HEK293T (cell line): ENCODE results near the gene LRPPRC.

Experiments
- CTCF ChIA-PET: fragments of 350-600 bp; formaldehyde crosslinking; extraction: SDS; loops from one replicate; lab custom pipeline; 2021; ENCODE audit warnings: antibody characterized with exemption, inconsistent platforms; lab: Yijun Ruan, JAX
- POLR2A ChIA-PET: fragments of 350-600 bp; formaldehyde crosslinking; extraction: SDS; loops from one replicate; lab custom pipeline; 2020; ENCODE audit warnings: antibody characterized with exemption, inconsistent platforms; lab: Yijun Ruan, JAX
- DNase-seq: peaks from one replicate; pipeline ENCODE4 v3.0.0; 2012; ENCODE audit warnings: mixed read lengths; ENCODE audit errors: extremely low spot score
- ARNT ChIP-seq: fragments of 450-650 bp; IDR thresholded peaks from 2 replicates; pipeline ENCODE4 v1.6.1; 2017; ENCODE audit warnings: mild to moderate bottlenecking
- BHLHE40 ChIP-seq: fragments of 450-650 bp; IDR thresholded peaks from 2 replicates; pipeline ENCODE4 v1.6.1; 2016; ENCODE audit warnings: mild to moderate bottlenecking, moderate library complexity, borderline replicate concordance
- CTBP1 ChIP-seq: fragments of 450-650 bp; IDR thresholded peaks from 2 replicates; pipeline ENCODE4 v1.6.1; 2016; ENCODE audit warnings: borderline replicate concordance
- ELF4 ChIP-seq: fragments of 450-650 bp; IDR thresholded peaks from 2 replicates; pipeline ENCODE4 v1.6.1; 2017; ENCODE audit warnings: antibody characterized with exemption
- FOXA1 ChIP-seq: fragments of 450-650 bp; IDR thresholded peaks from 2 replicates; pipeline ENCODE4 v1.6.1; 2016; ENCODE audit warnings: mild to moderate bottlenecking
- FOXK2 ChIP-seq: fragments of 450-650 bp; IDR thresholded peaks from 2 replicates; pipeline ENCODE4 v1.6.1; 2016; ENCODE audit warnings: mild to moderate bottlenecking
- FOXM1 ChIP-seq: fragments of 450-650 bp; IDR thresholded peaks from 2 replicates; pipeline ENCODE4 v1.6.1; 2017; ENCODE audit warnings: mild to moderate bottlenecking, borderline replicate concordance
- HDGF ChIP-seq: fragments of 450-650 bp; IDR thresholded peaks from 2 replicates; pipeline ENCODE4 v1.6.1; 2017; ENCODE audit warnings: antibody characterized with exemption, borderline replicate concordance
- L3MBTL2 ChIP-seq: fragments of 450-650 bp; conservative IDR thresholded peaks from 2 replicates; pipeline ENCODE4 v1.6.1; 2016; ENCODE audit warnings: mild to moderate bottlenecking
- LEF1 ChIP-seq: fragments of 450-650 bp; IDR thresholded peaks from 2 replicates; pipeline ENCODE4 v1.6.1; 2017; ENCODE audit warnings: mild to moderate bottlenecking, borderline replicate concordance
- NFRKB ChIP-seq: fragments of 450-650 bp; IDR thresholded peaks from 2 replicates; pipeline ENCODE4 v1.6.1; 2016; ENCODE audit warnings: mild to moderate bottlenecking, moderate library complexity
- PKNOX1 ChIP-seq: fragments of 450-650 bp; IDR thresholded peaks from 2 replicates; pipeline ENCODE4 v1.6.1; 2016
- SP1 ChIP-seq: fragments of 450-650 bp; IDR thresholded peaks from 2 replicates; pipeline ENCODE4 v1.6.1; 2017
- SUZ12 ChIP-seq: fragments of 450-650 bp; IDR thresholded peaks from 2 replicates; pipeline ENCODE4 v1.6.1; 2016; ENCODE audit warnings: mild to moderate bottlenecking
- TARDBP ChIP-seq: fragments of 450-650 bp; IDR thresholded peaks from 2 replicates; pipeline ENCODE4 v1.6.1; 2016
- ZNF384 ChIP-seq: fragments of 450-650 bp; IDR thresholded peaks from 2 replicates; pipeline ENCODE4 v1.6.1; 2016

Gene LRPPRC

GRCh38 chr2:43874776-43875451 lies 120.9 kb downstream of the LRPPRC start:
- no peak for DNase-seq
- no peak for TF ChIP-seq SP1
- TF ChIP-seq LEF1: no peak
- no peak for TF ChIP-seq CTBP1
- TF ChIP-seq ZNF384: no peak
- TF ChIP-seq SUZ12: no peak
- no peak for TF ChIP-seq FOXA1
- no peak for TF ChIP-seq ELF4
- TF ChIP-seq L3MBTL2: no peak
- no peak for TF ChIP-seq BHLHE40
- no peak for TF ChIP-seq NFRKB
- no peak for TF ChIP-seq FOXK2
- no peak for TF ChIP-seq HDGF
- TF ChIP-seq TARDBP: no peak
- TF ChIP-seq PKNOX1: no peak
- TF ChIP-seq ARNT: no peak
- no peak for TF ChIP-seq FOXM1
- CTCF ChIA-PET: no interaction called here
- POLR2A ChIA-PET: no interaction called here

- CTCF ChIA-PET: no interaction called here
- POLR2A ChIA-PET: no interaction called here
- TF ChIP-seq BHLHE40 (no peak), FOXA1 (no peak), CTBP1 (no peak), FOXK2 (no peak), TARDBP (no peak), SUZ12 (no peak), FOXM1 (no peak), PKNOX1 (no peak), L3MBTL2 (no peak), ZNF384 (no peak), SP1 (no peak), HDGF (no peak)
- DNase-seq: no peak
These were observed 123.6 kb downstream of the LRPPRC start for GRCh38 chr2:43872151-43872550.

- ChIA-PET POLR2A (no interaction called here), CTCF (no interaction called here)
- TF ChIP-seq FOXM1 (no peak), FOXK2 (no peak), CTBP1 (no peak), ELF4 (no peak), NFRKB (no peak), SUZ12 (no peak), ZNF384 (no peak), ARNT (no peak), LEF1 (no peak), BHLHE40 (no peak), PKNOX1 (no peak), TARDBP (no peak), L3MBTL2 (no peak), HDGF (no peak), SP1 (no peak), FOXA1 (no peak)
- no peak for DNase-seq
These were observed 140.5 kb downstream of the LRPPRC start for GRCh38 chr2:43855292-43855691.

- no peak for DNase-seq
- POLR2A ChIA-PET: no interaction called here
- CTCF ChIA-PET: interaction anchor here (0.6 kb wide), 1 partner anchor 79 kb away, joined by 5 read pairs; no protein-coding TSS in a partner anchor
- TF ChIP-seq SUZ12 (no peak), FOXA1 (no peak), NFRKB (no peak), CTBP1 (no peak), ZNF384 (no peak), SP1 (no peak), FOXM1 (no peak), ELF4 (no peak), ARNT (no peak), FOXK2 (no peak), PKNOX1 (no peak), LEF1 (no peak), L3MBTL2 (no peak), BHLHE40 (no peak), HDGF (no peak), TARDBP (no peak)
These were observed 141.1 kb downstream of the LRPPRC start for GRCh38 chr2:43854671-43855070.
